ENCODE results near the gene TMEM72.
A peak's percentile ranks its signal among the peaks of the same experiment; 100 is the strongest.

TMEM72 gene

GRCh38 chr10:44978570-44979280 lies 67.6 kb downstream of the TMEM72 start, which contains the start of gene DEPP1:
Gene DEPP1, minus strand, starts transcription at chr10:44978809. Its CDS starts 779 bp downstream, at chr10:44978030.
- Histone ChIP-seq H3K9me3 (ENCODE audit: insufficient read depth, low read length) (no peaks in the 10 kb centered on the region), H3K36me3 (ENCODE audit: insufficient read depth, insufficient read length, low read length) (peaks cover 20% of the 10 kb centered on the region), H3K4me3 (ENCODE audit: insufficient read length, low read depth) (peak within 1 kb of the TSS; percentile 54), H3K4me1 (ENCODE audit: insufficient read depth, insufficient read length) (peaks cover 44% of the 10 kb centered on the region), H3K9ac (ENCODE audit: insufficient read length, low read depth) (peak within 1 kb of the TSS; percentile 63), H3K27me3 (ENCODE audit: insufficient read depth, insufficient read length) (no peaks in the 10 kb centered on the region)
- TF ChIP-seq YY1 (IDR thresholded peaks at IDR 0.05; ENCODE audit: insufficient read depth, insufficient read length) (no peak), ZNF274 (IDR thresholded peaks at IDR 0.05; ENCODE audit: low read depth, low read length) (no peak), SUZ12 (IDR thresholded peaks at IDR 0.05; ENCODE audit: extremely low read depth, insufficient read depth, insufficient read length) (no peak)
- peak; percentile 77 for DNase-seq (ENCODE audit: low read depth, low spot score)

GRCh38 chr10:44979281-44980191 lies 68.4 kb downstream of the TMEM72 start:
- Histone ChIP-seq H3K4me1 (ENCODE audit: insufficient read depth, insufficient read length) (peaks cover 41% of the 10 kb centered on the region), H3K9ac (ENCODE audit: insufficient read length, low read depth) (peak overlapping the region; percentile 42), H3K27me3 (ENCODE audit: insufficient read depth, insufficient read length) (no peaks in the 10 kb centered on the region), H3K4me3 (ENCODE audit: insufficient read length, low read depth) (no peak overlapping the region), H3K36me3 (ENCODE audit: insufficient read depth, insufficient read length, low read length) (peaks cover 27% of the 10 kb centered on the region), H3K9me3 (ENCODE audit: insufficient read depth, low read length) (no peaks in the 10 kb centered on the region)
- no peak for DNase-seq (ENCODE audit: low read depth, low spot score)
- TF ChIP-seq SUZ12 (IDR thresholded peaks at IDR 0.05; ENCODE audit: extremely low read depth, insufficient read depth, insufficient read length), result no peak

GRCh38 chr10:44980309-44981171 lies 69.4 kb downstream of the TMEM72 start:
- no peaks in the 10 kb centered on the region for H3K9me3 ChIP-seq (ENCODE audit: insufficient read depth, low read length)
- peaks cover 32% of the 10 kb centered on the region for H3K36me3 ChIP-seq (ENCODE audit: insufficient read depth, insufficient read length, low read length)
- peaks cover 46% of the 10 kb centered on the region for H3K4me1 ChIP-seq (ENCODE audit: insufficient read depth, insufficient read length)
- DNase-seq (ENCODE audit: low read depth, low spot score), result no peak
- no peak overlapping the region for H3K4me3 ChIP-seq (ENCODE audit: insufficient read length, low read depth)
- TF ChIP-seq YY1 (IDR thresholded peaks at IDR 0.05; ENCODE audit: insufficient read depth, insufficient read length), result no peak
- TF ChIP-seq SUZ12 (IDR thresholded peaks at IDR 0.05; ENCODE audit: extremely low read depth, insufficient read depth, insufficient read length), result no peak
- no peak for TF ChIP-seq ZNF274 (IDR thresholded peaks at IDR 0.05; ENCODE audit: low read depth, low read length)
- no peaks in the 10 kb centered on the region for H3K27me3 ChIP-seq (ENCODE audit: insufficient read depth, insufficient read length)
- no peak overlapping the region for H3K9ac ChIP-seq (ENCODE audit: insufficient read length, low read depth)

GRCh38 chr10:44981172-44982113 lies 70.3 kb downstream of the TMEM72 start:
- TF ChIP-seq ZNF274 (IDR thresholded peaks at IDR 0.05; ENCODE audit: low read depth, low read length), result no peak
- TF ChIP-seq YY1 (IDR thresholded peaks at IDR 0.05; ENCODE audit: insufficient read depth, insufficient read length), result no peak
- TF ChIP-seq SUZ12 (IDR thresholded peaks at IDR 0.05; ENCODE audit: extremely low read depth, insufficient read depth, insufficient read length), result no peak
- no peaks in the 10 kb centered on the region for H3K27me3 ChIP-seq (ENCODE audit: insufficient read depth, insufficient read length)
- no peak overlapping the region for H3K9ac ChIP-seq (ENCODE audit: insufficient read length, low read depth)
- no peak overlapping the region for H3K4me3 ChIP-seq (ENCODE audit: insufficient read length, low read depth)
- no peaks in the 10 kb centered on the region for H3K9me3 ChIP-seq (ENCODE audit: insufficient read depth, low read length)
- H3K4me1 ChIP-seq (ENCODE audit: insufficient read depth, insufficient read length), result peaks cover 42% of the 10 kb centered on the region
- DNase-seq (ENCODE audit: low read depth, low spot score), result no peak
- peaks cover 29% of the 10 kb centered on the region for H3K36me3 ChIP-seq (ENCODE audit: insufficient read depth, insufficient read length, low read length)

- H3K27me3 ChIP-seq (ENCODE audit: insufficient read depth, insufficient read length), result no peaks in the 10 kb centered on the region
- H3K4me3 ChIP-seq (ENCODE audit: insufficient read length, low read depth), result no peak overlapping the region
- peaks cover 24% of the 10 kb centered on the region for H3K36me3 ChIP-seq (ENCODE audit: insufficient read depth, insufficient read length, low read length)
- TF ChIP-seq SUZ12 (IDR thresholded peaks at IDR 0.05; ENCODE audit: extremely low read depth, insufficient read depth, insufficient read length) (no peak), YY1 (IDR thresholded peaks at IDR 0.05; ENCODE audit: insufficient read depth, insufficient read length) (no peak), ZNF274 (IDR thresholded peaks at IDR 0.05; ENCODE audit: low read depth, low read length) (no peak)
- DNase-seq (ENCODE audit: low read depth, low spot score), result no peak
- no peaks in the 10 kb centered on the region for H3K9me3 ChIP-seq (ENCODE audit: insufficient read depth, low read length)
- no peak overlapping the region for H3K9ac ChIP-seq (ENCODE audit: insufficient read length, low read depth)
- peaks cover 36% of the 10 kb centered on the region for H3K4me1 ChIP-seq (ENCODE audit: insufficient read depth, insufficient read length)
Measured at GRCh38 chr10:44982114-44982460, 71.0 kb downstream of the TMEM72 start.

- Histone ChIP-seq H3K4me3 (ENCODE audit: insufficient read length, low read depth) (no peak overlapping the region), H3K27me3 (ENCODE audit: insufficient read depth, insufficient read length) (no peaks in the 10 kb centered on the region), H3K36me3 (ENCODE audit: insufficient read depth, insufficient read length, low read length) (peaks cover 21% of the 10 kb centered on the region), H3K9ac (ENCODE audit: insufficient read length, low read depth) (no peak overlapping the region), H3K4me1 (ENCODE audit: insufficient read depth, insufficient read length) (peaks cover 34% of the 10 kb centered on the region), H3K9me3 (ENCODE audit: insufficient read depth, low read length) (no peaks in the 10 kb centered on the region)
- no peak for DNase-seq (ENCODE audit: low read depth, low spot score)
- TF ChIP-seq ZNF274 (IDR thresholded peaks at IDR 0.05; ENCODE audit: low read depth, low read length), result no peak
Measured at GRCh38 chr10:44982496-44982895, 71.4 kb downstream of the TMEM72 start.
